ENCODE results near the gene UBE2F. TPM values are rescaled to one million over a fixed set of nuclear protein-coding genes. Genes with fewer than 3 reads are reported as not detected.
A peak's percentile ranks its signal among the peaks of the same experiment; 100 is the strongest.

UBE2F gene
- total RNA-seq, 1 experiment from 2014 or later, result 62.1 TPM

DNA sequence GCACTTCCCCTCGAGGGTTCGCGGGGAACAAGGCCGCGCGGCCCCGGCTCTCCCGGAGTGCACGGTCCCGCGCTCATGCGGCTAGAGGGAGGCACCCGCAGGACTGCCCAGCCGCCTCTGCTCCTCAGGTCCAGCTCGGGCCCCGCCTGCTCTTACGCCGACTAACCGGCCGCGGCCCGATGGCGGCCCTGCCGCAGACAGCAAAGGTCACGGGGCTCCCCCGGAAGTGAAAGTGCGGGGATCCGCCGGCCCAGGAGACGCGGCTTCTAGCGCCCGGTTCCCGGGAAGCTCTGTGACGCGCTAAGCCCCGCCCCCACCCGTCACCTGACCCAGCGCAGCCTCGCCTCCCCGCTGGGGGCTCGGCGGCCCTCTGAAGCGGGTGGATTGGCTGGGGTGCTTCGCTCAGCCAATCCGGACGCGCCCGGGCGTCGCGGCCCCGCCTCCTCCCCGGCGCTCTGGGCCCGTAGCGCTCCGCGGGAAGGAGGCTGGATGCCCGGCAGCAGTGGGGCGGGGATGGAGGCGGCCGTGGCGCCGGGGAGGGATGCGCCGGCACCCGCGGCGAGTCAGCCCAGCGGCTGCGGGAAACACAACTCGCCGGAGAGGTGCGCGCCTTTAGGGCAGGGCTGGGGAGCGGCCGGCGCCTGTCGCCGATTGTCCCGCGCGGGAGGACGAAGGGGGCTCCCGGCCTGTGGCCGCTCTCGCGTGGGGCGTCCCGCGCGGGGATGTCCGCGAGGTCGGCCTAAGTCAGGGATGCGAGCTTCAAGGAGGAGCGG, 93.9 kb downstream of the UBE2F start, which contains the start of gene SCLY:
SCLY (plus strand) TSS at position 460 of the 773 bp plus-strand sequence; CDS start at position 514, 54 bp downstream.
- H3T11ph ChIP-seq (ENCODE audit: low read length), result no peak within 1 kb of the TSS
- peak within 1 kb of the TSS; percentile 84 for H3K9ac ChIP-seq (ENCODE audit: extremely low read depth, insufficient read length, low read length)
- no peak within 1 kb of the TSS for H2BK5ac ChIP-seq (ENCODE audit: insufficient read length, low read length)

More for the DNA sequence above, 93.9 kb downstream of the UBE2F start, which contains the start of gene SCLY:
- H3K4me2 ChIP-seq (ENCODE audit: insufficient read depth, insufficient read length, low read length), result peak within 1 kb of the TSS; percentile 91
- H3K18ac ChIP-seq (ENCODE audit: insufficient read length, low read depth, low read length), result peak within 1 kb of the TSS; percentile 66
- H2AFZ ChIP-seq (ENCODE audit: low read length), result no peak within 1 kb of the TSS
- H3K27me3 ChIP-seq (ENCODE audit: insufficient read depth, low read length), result no peaks in the 10 kb centered on the region
- H3K79me2 ChIP-seq (ENCODE audit: insufficient read depth, low read length), result peaks cover 2% of the 10 kb centered on the region; the same call in 1 of the 2 replicates
- peaks cover 27 to 34% of the 10 kb centered on the region in 2 experiments for H3K4me1 Mint-ChIP-seq
- H4K91ac ChIP-seq (ENCODE audit: insufficient read length, low read depth, low read length), result no peak within 1 kb of the TSS
- no peak within 1 kb of the TSS for H3K23ac ChIP-seq (ENCODE audit: insufficient read length, low read depth, low read length)
- no peaks in the 10 kb centered on the region for H3K9me3 ChIP-seq (ENCODE audit: control insufficient read depth, low read depth, low read length)
- no peak within 1 kb of the TSS for H3K27ac ChIP-seq (ENCODE audit: insufficient read length, low read depth, low read length)
- no peak within 1 kb of the TSS for H2BK20ac ChIP-seq (ENCODE audit: low read depth, low read length, poor library complexity, severe bottlenecking)
- H3K14ac ChIP-seq (ENCODE audit: insufficient read depth, low read length), result peak within 1 kb of the TSS; percentile 88
- H3K23me2 ChIP-seq (ENCODE audit: insufficient read length, low read depth, low read length, poor library complexity, severe bottlenecking), result peaks cover 9% of the 10 kb centered on the region
- no CpG with 5 or more reads among the region's 98 CpGs for whole genome bisulfite sequencing (ENCODE audit: extremely low coverage, insufficient read length, low lambda C conversion rate)
- TF ChIP-seq, protein P1, sequence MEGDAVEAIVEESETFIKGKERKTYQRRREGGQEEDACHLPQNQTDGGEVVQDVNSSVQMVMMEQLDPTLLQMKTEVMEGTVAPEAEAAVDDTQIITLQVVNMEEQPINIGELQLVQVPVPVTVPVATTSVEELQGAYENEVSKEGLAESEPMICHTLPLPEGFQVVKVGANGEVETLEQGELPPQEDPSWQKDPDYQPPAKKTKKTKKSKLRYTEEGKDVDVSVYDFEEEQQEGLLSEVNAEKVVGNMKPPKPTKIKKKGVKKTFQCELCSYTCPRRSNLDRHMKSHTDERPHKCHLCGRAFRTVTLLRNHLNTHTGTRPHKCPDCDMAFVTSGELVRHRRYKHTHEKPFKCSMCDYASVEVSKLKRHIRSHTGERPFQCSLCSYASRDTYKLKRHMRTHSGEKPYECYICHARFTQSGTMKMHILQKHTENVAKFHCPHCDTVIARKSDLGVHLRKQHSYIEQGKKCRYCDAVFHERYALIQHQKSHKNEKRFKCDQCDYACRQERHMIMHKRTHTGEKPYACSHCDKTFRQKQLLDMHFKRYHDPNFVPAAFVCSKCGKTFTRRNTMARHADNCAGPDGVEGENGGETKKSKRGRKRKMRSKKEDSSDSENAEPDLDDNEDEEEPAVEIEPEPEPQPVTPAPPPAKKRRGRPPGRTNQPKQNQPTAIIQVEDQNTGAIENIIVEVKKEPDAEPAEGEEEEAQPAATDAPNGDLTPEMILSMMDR (conservative IDR thresholded peaks at IDR 0.05), result no peak
- H4K20me1 ChIP-seq (ENCODE audit: control insufficient read depth, insufficient read depth, insufficient read length), result no peaks in the 10 kb centered on the region
- H3K56ac ChIP-seq (ENCODE audit: insufficient read length, low read depth, low read length), result no peak within 1 kb of the TSS
- no peak within 1 kb of the TSS for H2AK5ac ChIP-seq (ENCODE audit: insufficient read length, low read length)
- H2BK120ac ChIP-seq (ENCODE audit: low read depth, low read length, poor library complexity, severe bottlenecking), result no peak within 1 kb of the TSS
- peaks cover 4% of the 10 kb centered on the region for H3K79me1 ChIP-seq (ENCODE audit: insufficient read depth, low read depth, low read length, poor library complexity, severe bottlenecking)
- no peak within 1 kb of the TSS for H2BK15ac ChIP-seq (ENCODE audit: low read depth, low read length)
- peak within 1 kb of the TSS; percentile 88 to 93 for H3K4me3 Mint-ChIP-seq
- DNase-seq, result peak; percentile 98
- no peak within 1 kb of the TSS for H2BK12ac ChIP-seq (ENCODE audit: insufficient read length, low read depth, low read length)
- no peaks in the 10 kb centered on the region; a peak in 1 of 5 replicates for H3K9me3 Mint-ChIP-seq
- peaks cover 8% of the 10 kb centered on the region; the same call in 1 of the 2 replicates for H3K27me3 Mint-ChIP-seq (ENCODE audit: low read depth)
- H3K36me3 Mint-ChIP-seq (ENCODE audit: insufficient read depth in 1 of 3, low read depth in 3 of 3), result peaks cover 13 to 25% (median 21%) of the 10 kb centered on the region in 3 experiments
- no peak within 1 kb of the TSS for H3K4ac ChIP-seq (ENCODE audit: low read depth, low read length)
- H3K27ac Mint-ChIP-seq, result peak within 1 kb of the TSS; percentile 93 to 98 (median 97)
- H4K8ac ChIP-seq (replicated peaks; ENCODE audit: insufficient read length, low read depth, low read length), result no peak within 1 kb of the TSS
- H4K5ac ChIP-seq (ENCODE audit: insufficient read length, low read depth, low read length), result no peak within 1 kb of the TSS
- peaks cover 6% of the 10 kb centered on the region for H3K4me1 ChIP-seq (ENCODE audit: insufficient read depth, low read length)

All from H9 (cell line).